Omental fat pad (tissue), 4 donors: ENCODE data around the gene CNTN4. TPM values are rescaled to one million over a fixed set of nuclear protein-coding genes. Genes with fewer than 3 reads are reported as not detected.

Source experiments
- ATAC-seq: fragments of 150-250 bp; one replicate; pipeline ENCODE4 v1.9.1; 2016; ENCODE audit warnings: mild to moderate bottlenecking, moderate library complexity; ENCODE audit not compliant: low FRiP score
- DNase-seq: peaks from one replicate; pipeline ENCODE4 v3.0.0-alpha.2; 2019; ENCODE audit warnings: low spot score
- CTCF ChIP-seq, 3 donors: fragments of 450-650 bp; IDR thresholded peaks; one replicate each; pipeline ENCODE4 v1.5.1; 2016 to 2017; ENCODE audit warnings: antibody characterized with exemption in 3 of 3, mild to moderate bottlenecking in 3 of 3, moderate library complexity in 2 of 3
- total RNA-seq, 4 donors: library from RNA; depleted of rRNA; stranded (reverse); fragments of >200 nt; gene quantifications; one replicate each; pipeline ENCODE4 v1.1.0, GENCODE V29; 2016

Gene CNTN4
- total RNA-seq, 4 donors from 2014 or later, result 2.6 to 9.5 (median 7.2) TPM

- DNase-seq (no peak), ATAC-seq (no peak)
- no peak for TF ChIP-seq CTCF (IDR thresholded peaks at IDR 0.05)
Observed at GRCh38 chr3:2212206-2212605, 113.5 kb downstream of the CNTN4 start.

- no peak for DNase-seq
- ATAC-seq, result no peak
- TF ChIP-seq CTCF (IDR thresholded peaks at IDR 0.05), result no peak
Observed at GRCh38 chr3:2218375-2218774, 119.7 kb downstream of the CNTN4 start.

DNA sequence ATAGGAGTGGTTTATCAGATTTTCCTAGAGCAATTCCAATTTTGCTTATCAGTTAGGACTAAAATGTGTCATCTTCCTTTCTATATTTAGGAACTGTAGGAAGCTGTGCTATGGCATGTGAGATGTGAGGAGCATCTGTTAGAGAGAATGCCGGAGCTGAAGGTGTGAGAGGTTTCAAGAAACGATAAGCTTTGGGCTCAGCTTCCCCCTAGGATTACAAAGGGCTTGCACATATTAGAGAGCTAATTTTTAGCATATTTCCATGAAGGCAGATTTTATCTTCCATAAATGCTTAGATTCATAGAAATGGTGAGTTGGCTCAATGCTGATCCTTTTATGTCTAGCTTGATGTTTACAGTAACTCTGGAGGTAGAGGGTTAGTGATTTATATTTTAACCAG is 120.2 kb downstream of the CNTN4 start:
- ATAC-seq, result no peak
- no peak for DNase-seq
- TF ChIP-seq CTCF (IDR thresholded peaks at IDR 0.05), result no peak

DNA sequence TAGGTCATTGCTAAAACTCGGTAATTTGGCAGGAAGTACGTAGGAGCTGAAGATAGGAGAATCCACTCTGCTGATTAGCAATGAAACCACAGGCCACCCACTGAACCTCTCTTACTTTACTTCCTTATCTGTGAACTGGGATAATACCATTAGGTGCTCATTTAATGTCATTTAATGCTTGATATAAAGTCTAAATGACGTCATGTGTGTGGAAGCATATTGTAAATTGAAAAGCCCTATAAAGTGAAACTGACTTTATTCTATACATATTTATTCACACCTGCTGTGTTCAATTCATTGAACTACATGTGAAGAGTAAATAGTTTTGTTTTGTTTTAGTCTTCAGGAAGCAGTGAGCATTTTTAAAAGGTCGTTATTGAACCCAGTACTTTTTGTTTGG is 137.5 kb downstream of the CNTN4 start:
- no peak for TF ChIP-seq CTCF (IDR thresholded peaks at IDR 0.05)

DNA sequence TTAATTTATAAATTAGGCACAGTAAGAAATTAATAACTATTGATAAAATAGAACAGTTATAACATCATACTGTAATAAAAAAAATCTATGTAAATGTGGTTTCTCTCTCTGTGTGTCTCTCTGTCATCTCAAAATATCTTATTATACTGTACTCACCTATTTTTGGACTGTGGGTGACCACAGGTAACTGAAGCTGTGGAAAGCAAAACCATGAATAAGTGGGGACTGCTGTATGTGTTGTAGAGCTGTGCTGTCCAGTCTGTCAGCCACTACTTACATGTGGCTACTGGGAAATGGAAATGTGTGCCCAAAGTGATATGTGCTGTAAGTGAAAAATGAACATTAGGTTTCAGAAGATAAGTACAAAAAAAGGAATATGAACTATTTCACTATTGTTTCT is 145.5 kb downstream of the CNTN4 start:
- no peak for DNase-seq
- ATAC-seq, result no peak
- TF ChIP-seq CTCF (IDR thresholded peaks at IDR 0.05), result no peak

More for the DNA sequence above, 137.5 kb downstream of the CNTN4 start:
- DNase-seq, result no peak
- no peak for ATAC-seq

- ATAC-seq, result no peak
- no peak for DNase-seq
- TF ChIP-seq CTCF (IDR thresholded peaks at IDR 0.05), result no peak
Observed at GRCh38 chr3:2246873-2247648, 148.4 kb downstream of the CNTN4 start.

- DNase-seq (no peak), ATAC-seq (no peak)
- TF ChIP-seq CTCF (IDR thresholded peaks at IDR 0.05), result no peak
Observed at GRCh38 chr3:2247831-2248230, 149.2 kb downstream of the CNTN4 start.
